CD4-positive, alpha-beta T cell treated with Interleukin-15 for 4 hours (primary cell): ENCODE data around the gene ARHGAP9.
A peak's percentile ranks its signal among the peaks of the same experiment; 100 is the strongest.

ENCODE experiments used
- DNase-seq: peaks from one replicate; pipeline ENCODE4 v3.0.0-alpha.2; 2020; ENCODE audit warnings: low spot score

The ARHGAP9 gene

DNA sequence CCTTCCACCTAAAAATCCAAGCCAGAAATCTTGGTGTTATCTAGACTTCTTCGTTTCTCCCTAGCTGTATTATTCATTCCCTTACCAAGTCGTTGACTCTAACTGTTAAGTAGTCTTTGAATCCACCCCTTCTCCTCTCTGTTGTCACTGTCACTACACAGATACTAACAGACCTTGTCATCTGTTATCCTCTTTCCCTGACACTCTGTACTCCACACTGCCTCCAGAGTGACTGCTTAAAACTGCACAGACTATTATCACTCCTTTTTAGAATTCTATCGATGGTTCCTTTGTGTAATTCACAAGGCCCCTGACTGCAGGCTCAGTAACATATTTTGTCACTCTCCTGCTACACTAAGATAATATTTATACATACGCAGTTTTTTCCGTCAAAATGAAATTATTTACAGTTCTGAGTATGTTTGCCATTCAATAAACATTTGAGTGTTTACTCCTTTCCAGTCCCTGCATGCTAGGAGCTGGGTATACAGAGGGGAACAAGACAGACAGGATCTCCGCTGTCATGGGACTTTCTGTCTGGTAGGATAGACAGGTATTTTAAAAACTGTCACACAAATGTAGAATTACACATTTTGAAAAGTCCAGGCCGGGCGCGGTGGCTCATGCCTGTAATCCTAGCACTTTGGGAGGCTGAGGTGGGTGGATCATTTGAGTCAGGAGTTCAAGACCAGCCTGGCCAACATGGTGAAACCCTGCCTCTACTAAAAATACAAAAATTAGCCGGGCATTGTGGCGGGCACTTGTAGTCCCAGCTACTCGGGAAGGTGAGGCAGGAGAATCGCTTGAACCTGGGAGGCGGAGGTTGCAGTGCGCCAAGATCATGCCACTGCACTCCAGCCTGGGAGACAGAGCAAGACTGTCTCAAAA, 12.0 kb upstream of the ARHGAP9 start:
- DNase-seq, result no peak

DNA sequence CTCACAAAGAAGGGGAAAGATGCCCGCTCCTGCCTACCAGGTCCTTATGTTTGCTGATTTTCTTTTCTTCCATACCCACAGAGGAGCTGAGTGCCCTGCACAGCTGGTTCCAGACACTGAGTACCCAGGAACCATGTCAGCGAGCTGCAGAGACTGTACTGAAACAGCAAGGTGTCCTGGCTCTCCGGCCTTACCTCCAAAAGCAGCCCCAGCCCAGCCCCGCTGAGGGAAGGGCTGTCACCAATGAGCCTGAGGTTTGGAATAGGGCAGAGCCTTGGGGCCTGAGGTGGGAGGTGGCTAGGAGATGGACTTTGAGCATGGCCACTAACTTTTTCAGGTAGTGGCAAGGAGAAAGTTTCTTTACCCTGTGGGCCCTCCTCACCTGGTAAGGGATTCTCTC, 10.5 kb upstream of the ARHGAP9 start:
- no peak for DNase-seq

DNA sequence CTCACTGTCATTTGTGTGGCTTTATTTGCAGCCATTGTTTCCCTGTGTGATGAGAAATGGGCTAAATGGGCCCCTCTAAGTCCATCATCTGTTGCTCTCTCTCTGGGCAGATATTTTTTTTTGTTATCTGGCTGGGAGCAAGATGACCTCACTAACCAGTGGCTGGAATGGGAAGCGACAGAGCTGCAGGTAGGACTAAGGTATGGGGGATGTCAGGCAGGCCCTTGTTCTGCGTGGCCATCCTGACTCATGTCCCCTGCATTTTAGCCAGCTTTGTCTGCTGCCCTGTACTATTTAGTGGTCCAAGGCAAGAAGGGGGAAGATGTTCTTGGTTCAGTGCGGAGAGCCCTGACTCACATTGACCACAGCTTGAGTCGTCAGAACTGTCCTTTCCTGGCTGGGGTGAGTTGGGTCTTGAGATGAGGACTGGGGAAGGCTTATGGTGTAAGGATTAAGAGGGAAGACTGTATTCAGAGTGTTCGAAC, 9.5 kb upstream of the ARHGAP9 start:
- no peak for DNase-seq

DNA sequence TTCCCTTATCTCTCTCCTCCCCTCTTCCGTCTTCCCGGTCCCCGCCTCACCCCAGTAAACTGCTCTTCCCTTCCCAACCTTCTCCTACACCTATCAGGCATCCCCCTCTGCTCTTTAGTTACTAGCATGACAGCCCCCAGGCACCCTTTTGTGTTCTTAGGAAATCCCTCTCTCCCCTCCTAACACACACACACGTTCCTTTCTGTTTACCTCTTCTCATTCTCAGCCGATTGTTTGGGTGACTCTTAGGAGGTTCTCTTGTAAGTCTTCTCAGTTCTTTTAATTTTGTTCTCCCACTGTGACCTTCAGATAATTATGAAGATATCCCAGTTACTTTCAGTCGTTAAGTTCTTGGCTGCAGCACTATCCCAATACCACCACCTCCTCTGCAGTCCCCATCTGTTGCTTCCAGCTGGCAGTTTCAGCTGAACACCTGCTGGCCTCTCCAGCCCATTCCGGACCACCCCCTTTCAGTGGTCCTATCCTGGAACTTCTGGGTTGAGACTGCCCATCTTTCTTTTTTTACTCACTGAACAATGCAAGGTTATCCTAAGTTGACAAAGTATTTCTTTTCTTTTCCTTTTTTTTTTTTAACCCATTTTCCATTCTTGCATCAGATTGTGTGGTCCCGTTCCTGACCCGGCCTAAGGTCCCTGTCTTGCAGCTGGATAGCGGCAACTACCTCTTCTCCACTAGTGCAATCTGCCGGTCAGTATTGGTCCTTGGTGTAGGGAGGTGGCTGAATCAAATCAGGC, 8.9 kb upstream of the ARHGAP9 start:
- no peak for DNase-seq

DNA sequence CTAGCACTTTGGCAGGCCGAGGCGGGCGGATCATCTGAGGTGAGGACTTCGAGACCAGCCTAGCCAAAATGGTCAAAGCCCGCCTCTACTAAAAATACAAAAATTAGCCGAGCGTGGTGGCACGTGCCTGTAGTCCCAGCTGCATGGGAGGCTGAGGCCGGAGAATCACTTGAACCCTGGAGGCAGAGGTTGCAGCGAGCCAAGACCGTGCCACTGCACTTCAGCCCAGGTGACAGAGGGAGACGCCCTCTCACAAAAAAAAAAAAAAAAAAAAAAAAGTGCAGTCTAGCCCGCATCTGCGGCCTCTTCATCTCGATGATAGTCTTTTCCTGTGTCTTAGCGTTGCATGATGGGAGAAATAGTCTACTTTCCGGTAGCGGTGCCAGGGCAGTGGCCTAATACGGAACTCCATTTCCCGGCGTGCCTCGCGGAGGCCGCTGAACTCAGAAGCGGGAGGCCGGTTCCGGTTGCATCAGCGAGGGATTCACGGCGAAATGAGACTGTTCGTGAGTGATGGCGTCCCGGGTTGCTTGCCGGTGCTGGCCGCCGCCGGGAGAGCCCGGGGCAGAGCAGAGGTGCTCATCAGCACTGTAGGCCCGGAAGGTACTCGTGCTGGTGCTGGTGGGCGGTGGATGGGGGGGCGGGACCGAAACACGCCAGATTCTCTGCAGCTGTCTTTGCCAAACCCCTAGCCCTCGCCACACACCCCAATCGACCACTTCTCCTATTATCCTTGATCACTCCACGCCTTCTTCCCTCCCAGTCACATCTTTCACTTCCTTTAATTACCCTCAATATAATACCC, 8.1 kb upstream of the ARHGAP9 start, which contains the start of gene MARS1:
Gene MARS1 (plus strand): TSS at position 472 of the 805 bp plus-strand sequence. CDS start 23 bp downstream, at position 495.
- peak; percentile 95 for DNase-seq

DNA sequence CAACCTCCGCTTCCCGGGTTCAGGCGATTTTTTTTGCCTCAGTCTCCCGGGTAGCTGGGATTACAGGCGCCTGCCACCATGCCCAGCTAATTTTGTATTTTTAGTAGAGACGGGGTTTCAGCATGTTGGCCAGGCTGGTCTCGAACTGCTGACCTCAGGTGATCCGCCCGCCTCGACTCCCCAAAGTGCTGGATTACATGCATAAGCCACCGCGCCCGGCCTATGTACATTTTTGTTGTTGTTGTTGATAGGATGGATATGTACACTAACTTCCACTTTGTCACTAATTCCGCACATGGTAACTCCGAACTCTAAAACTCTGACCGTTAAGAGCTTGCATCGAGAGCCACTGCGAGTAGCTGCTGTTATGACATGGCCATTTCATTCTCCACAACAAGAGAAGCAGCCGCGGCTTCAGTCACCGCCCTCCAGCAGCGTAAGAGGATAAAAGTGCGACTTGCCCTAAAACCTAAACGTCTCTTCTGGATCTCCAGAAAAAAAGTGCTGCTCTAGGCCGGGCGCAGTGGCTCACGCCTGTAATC, 7.5 kb upstream of the ARHGAP9 start:
- DNase-seq, result no peak

DNA sequence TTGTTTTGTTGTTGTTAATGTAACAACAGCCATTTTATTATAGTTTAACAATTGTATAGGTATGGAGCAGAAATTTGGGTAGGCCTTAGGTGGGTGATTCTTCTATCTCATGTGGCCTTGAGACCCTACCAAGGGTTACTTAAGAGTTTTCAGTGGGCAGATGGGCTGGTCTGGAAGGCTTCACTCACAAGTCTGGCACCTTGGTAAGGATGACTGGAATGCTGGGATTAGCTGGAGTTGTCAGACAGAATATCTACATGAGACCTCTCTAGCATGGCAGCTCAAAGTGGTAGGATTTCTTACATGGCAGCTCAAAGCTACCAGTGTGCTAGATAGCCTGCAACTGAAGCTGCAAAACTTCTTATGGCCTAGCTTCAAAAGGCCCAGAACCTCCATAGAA, 6.0 kb upstream of the ARHGAP9 start:
- no peak for DNase-seq

DNA sequence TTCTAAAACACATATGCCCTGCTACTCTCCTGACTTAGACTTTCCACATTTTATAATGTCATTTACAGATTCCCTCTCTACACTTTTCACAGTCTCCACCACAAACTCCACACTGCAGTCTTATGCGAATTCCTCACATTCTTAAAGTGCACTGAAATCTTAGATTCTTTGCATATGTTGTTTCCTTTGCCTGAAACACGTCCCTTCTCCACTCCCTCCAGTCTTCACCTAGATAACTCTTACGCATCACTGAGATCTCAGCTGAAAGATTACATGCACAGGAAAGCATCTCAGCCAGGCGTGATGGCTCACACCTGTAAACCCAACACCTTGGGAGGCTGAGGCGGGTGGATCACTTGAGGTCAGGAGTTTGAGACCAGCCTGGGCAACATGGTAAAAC, 3.8 kb upstream of the ARHGAP9 start:
- DNase-seq, result no peak

DNA sequence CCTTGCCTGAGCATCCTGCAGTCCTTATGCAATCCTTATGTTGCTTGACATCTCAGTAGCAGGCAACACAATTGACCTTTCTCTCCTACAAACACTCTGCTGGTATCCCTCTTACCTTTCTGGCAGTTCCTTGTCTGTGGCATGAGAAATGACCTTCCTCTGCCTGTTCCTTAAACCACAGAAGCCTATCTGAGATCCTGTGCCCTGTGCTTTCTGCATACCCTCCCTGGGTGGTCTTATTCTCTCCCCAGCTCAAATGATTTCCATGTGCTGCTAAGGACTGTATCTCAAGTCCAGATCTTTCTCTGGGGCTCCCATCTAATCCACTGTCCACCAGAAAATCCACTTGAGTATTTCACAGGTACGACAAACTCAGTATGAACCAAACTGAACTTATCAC, 2.0 kb upstream of the ARHGAP9 start:
- DNase-seq, result no peak

DNA sequence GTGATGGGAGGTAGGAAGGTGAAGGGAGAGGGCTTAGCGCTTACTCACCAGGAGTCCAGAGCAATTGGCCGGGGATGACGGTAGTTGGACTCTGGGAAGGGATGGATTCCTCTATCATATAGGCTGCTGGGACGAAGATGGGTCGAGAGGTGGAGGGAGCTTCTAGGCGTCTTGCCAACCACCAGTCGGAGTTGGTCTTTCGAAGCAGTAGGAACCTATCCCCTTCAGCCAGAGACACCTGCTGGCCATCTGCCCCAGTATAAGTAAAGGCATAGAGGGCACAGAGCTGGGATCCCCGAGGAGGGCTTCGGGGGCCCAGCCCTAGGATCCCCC, 657 bp downstream of the ARHGAP9 start:
- DNase-seq, result no peak

DNA sequence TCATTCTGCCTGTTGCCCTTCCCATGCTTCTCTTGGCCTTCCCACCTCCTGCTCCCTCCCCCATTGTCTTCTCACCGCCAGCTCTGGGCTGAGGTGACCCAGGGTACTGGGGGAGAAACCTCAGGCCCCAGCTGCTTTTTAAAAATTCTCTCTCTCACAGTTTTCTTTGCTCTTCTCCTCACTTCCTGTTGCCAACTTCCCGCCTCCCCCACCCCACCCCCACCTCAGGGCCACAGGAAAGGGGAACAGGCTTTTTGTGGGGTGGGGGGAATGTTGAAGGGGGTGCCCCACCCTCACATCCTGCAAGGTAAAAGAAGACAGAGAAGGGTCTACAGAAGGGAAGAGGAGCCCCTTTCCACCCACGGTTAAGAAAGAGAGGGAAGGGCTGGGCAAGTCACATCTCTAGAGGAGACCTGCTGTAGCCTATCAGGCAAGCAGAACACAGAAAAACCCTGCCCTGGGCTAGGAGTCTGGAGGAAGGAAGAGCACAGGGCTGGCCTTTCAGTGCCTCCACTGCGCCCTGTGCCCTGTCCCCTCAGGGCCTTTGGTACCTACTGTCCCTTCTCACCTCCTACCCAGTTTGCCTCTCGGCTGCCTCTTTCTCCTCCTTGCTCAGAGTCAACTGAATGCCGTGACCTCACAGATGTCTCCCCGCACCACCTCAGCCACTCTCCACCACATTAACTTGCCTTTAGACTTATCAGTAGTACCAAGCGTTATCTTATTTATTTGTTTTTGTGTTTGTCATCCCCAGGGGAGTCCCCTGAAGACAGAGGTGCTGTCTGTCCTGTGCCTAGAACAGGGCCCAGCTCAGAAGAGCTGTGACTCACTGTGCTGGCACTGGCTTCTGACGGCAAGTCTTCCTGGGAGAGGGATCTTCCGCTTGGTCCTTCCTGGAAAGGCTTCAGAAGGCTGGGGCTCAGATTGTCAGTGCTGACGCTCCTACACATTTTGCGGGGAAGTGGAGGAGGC, 1.7 kb downstream of the ARHGAP9 start:
- peak; percentile 82 for DNase-seq

DNA sequence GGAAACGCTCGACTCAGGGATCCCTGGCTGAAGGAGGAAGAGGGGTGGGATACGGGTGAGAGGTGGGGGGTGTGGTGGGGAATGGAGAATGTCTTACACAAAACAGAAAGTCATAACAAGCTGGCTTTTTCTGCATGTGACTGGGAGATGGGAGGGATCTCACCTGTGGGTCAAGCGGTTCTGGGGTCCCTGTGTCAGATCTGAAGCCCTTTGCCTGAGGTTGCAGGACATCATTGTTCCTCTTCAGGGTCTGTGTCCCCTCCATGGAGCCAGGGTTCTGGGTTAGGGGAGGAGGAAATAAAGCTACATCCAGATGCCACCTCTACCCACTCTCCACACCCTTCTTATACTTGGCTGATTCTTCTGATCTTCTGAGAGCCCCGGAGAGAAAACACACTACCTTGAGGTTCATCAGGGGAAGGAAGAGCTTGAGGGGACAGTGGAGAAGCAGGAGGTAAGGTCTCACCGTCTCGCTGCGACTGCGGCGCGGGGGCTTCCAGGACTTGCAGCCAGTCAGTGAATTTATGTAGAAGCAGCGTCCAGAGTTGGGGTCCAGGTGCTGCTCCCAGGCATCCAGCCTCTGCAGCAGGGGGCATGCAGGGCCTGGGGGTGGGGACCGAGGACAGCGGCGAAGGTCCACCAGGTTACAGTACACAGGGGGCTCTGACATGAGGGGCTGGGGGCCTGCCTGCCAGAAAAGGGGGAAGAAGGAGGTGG, 2.5 kb downstream of the ARHGAP9 start:
- no peak for DNase-seq

DNA sequence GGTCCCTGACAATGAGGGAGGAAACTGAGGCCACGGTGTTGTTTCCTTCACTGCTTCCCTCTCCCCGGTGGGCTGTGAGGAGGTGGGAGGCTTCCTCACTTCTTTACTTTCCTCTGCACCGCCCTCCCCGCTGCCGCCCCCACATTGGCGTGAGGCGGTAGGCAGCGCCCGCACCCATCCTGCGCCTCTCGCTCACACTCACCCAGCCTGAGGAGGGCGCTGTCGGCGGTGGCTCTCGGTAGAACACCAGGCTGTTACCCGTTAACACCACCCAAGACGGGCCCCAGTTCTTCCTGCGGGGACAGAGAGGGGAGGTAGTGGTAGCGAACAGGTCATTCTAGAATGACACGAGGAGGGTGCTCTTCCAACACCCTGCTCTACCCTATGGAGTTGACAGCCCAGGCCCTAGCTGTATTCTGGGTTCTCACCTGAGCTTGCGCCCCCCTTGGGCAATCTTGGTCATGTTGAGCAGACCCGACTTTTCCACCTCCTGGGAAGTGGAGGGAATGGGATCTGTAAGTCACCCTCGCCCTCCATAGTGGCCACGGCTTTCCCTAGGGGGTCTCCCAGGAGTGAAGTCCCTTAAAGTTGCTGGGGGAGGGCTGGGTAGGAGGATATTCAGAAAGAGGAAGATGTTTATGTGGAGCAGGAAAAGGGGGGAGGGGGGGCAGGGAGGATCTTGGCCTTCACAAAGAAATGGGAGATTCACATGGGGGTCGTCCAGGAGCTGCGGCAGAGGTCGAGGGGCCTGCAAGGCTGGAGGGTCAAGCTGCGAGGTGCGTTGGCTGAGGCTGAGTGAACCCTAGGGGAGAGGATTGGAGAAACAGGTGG, 3.3 kb downstream of the ARHGAP9 start:
- peak; percentile 74 for DNase-seq

DNA sequence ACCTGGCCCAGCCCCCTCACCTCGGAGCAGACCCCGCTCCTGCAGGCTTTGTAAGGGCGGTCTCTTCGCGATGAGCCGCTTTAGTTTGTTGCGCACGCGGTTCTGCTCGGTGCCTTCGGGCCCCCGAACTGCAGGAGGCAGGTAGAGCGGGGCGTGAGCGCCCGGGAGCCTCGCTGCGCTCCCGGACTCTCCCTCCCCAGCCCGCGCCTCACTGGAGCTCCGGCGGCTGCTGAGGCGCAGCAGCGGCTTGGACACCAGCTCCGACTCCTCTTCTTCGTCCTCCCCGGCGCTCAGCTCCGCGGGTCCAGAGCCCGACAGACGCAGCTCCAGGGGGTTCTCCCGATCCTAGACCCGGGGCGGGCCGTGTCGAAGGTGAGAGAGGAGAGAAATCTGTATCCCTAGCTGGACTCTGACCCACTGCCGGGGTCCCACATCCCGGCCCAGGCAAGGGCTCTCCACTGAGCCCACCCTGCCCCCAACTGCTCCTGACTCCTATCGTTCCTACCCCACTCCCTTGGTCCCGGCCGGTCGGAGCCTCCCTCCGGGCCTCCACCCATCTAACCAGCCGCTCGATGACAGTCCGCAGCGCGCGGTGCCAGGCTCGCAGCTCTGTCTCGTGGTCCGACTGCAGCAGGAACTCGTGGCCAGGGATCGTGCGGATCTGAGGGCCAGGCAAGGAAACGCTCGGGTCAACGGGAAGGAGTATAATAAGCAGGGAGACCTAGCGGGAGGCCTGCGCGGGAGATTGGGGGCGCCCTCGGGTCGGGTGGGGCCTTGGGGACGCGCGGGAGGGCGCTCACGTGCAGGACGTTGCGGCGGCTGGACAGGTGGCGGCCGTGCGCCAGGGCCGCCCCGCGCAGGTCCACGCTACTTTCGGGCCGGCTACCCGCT, 4.2 kb downstream of the ARHGAP9 start:
- no peak for DNase-seq

DNA sequence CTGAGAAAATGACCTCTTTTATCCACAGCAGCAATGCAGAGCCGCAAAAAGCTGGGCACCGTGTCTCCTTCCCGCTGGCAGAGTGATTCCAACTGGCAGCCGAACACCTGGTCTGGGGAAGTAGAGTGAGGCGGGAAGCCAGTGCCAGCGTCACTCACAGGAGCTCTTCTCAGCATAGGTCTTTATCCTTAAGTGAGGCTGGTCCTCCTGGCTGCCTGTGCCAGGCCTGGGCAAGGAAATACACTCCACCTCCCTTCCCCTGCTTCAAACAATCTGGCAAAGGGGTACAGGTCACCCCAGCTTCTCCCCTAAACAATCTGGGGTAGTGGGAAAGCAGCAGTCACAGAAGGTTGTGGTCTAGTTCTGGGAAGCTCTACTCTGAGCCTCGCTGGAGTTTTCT, 4.8 kb downstream of the ARHGAP9 start:
- no peak for DNase-seq

DNA sequence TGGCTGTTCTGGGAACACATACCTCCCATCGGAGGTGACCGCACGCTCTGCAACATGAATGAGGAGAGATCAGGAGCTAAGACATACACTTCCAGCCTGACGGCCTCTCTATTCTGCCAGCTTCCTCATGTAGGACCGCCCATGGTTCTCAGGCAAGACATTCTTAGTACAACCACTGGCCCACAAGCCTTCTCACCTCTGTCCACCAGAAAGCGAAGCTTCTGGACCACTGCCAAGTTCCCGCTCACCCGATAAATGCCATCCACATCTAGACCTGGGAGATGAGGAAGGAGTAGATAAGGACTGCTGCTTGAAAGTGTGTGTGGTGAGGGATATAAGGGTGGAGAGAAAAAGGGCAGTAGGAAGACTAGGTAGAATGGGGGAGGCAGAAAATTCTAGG, 5.2 kb downstream of the ARHGAP9 start:
- DNase-seq, result no peak

DNA sequence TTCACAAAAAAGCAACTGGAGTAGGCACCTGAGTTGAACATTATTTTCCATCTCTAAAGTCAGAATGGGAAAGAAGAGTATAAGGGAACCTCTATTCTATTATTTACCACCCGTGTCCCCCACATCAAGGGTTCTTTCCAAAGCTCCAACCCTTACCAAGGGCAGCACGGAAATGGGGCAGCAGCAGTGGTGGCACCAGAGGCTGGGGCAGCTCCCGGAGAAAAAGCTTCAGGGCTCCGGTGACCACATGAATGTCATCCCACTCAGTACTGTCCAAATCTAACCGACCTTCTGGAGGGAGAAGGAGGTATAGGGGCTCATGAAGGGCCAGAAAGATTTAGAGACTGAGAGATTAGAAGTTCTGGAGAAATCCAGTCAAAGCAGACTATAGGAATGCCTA, 5.8 kb downstream of the ARHGAP9 start:
- no peak for DNase-seq

DNA sequence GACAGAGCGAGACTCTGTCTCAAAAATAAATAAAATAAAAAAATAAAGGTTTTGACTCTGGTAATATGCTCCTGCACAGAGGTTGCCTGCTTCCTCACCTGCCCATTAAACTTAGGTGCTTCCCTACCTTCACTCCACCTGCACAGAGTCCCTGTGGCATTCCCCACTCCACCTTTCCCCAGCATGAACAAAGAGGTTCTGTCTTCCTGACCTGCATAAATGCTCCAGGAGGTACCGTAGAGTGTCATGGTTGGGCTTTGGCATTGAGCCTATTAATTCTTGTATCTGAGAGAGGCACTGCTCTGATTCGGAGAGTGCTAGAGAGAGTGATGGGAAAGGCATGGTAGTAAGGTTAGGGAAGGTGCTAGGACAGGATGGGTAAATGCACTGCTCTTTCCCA, 6.3 kb downstream of the ARHGAP9 start:
- no peak for DNase-seq
